GM18861 (cell line): ENCODE results near the gene EFCAB5.
A peak's percentile ranks its signal among the peaks of the same experiment; 100 is the strongest.
"Not testable (repeated sequence)": the region's sequence is repeated elsewhere in the genome, so short reads cannot be mapped to it uniquely, and the experiment has no call there.

Experiments used
- ATAC-seq: cut with Tn5 transposase; IDR thresholded peaks from one replicate; pipeline ENCODE4 v1.9.1; 2021; ENCODE audit not compliant: unreplicated experiment

Gene EFCAB5

GRCh38 chr17:29941334-29941733, at the start of gene EFCAB5:
Gene EFCAB5, plus strand, starts transcription at chr17:29941634. Its CDS starts 163 bp downstream, at chr17:29941797.
- no peak for ATAC-seq

DNA sequence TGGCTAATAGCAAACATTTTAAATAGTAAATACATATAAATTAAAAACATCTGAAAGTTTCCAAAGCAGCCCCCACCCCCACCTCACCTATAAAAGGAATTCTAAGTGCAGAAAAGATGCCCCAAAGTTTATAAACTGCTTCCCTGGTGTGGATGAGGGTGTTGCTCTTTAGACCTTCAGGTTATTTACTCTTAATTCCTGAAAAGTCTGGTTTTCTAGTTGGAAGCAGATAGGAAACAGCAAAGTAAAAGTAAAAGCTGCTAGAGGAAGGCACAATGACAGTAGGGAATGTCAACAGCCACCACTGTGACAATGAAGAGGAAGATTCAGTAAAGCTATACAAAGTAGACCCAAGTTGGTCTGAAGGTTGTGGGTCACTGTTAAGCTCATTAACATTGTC, 49.2 kb upstream of the EFCAB5 start:
- ATAC-seq: no peak

GRCh38 chr17:29897136-29897535, 44.3 kb upstream of the EFCAB5 start:
- not testable (repeated sequence) for ATAC-seq

GRCh38 chr17:29903471-29903870, 38.0 kb upstream of the EFCAB5 start:
- ATAC-seq: no peak

DNA sequence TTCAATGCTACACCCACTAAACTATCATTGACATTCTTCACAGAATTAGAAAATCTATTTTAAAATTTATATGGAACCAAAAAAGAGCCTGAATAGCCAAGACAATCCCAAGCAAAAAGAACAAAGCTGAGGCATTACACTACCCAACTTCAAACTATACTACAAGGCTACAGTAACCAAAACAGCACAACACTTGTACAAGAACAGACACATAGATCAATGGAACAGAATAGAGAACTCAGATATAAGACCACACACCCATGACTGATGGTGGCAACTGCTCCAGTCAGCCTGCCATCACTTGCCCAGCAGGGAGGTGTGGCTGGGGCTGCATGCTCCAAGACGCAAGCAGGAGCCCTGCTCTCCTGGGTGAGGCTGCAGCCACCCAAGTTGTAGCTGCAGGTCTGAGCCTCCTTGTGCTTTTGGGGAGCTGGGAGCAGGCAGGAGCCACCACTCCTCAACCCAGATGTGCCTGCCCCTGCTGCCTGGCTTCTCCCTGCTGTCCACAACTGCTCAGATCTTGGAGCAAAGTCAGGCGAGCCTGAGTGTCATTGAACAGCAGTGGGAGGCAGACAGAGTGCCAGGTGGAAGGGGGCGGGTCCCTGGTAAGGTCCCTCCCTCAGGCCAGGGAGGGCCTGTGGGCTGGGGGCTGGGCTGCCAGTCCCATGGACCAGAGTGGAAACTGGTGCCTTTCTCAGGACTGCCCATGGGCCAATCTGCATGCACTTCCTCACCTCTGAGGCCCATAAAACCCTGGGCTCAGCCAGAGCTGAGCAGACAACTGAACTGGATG, 36.2 kb upstream of the EFCAB5 start:
- no peak for ATAC-seq

- ATAC-seq: no peak
Measured at GRCh38 chr17:29905879-29906167, 35.6 kb upstream of the EFCAB5 start.

DNA sequence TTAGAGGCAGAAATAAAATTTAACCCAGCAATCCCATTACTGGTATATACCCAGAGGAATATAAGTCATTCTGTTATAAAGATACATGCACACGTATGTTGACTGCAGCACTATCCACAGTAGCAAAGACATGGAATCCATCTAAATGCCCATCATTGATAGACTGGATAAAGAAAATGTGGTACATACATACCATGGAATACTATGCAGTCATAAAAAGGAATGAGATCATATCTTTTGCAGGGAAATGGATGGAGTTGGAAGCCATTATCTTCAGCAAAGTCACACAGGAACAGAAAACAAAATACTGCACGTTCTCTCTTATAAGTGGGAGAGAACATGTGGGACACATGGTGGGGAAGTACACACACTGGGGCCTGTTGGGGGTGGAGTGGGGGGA, 34.5 kb upstream of the EFCAB5 start:
- ATAC-seq: no peak

- ATAC-seq: no peak
Measured at GRCh38 chr17:29909236-29910003, 32.0 kb upstream of the EFCAB5 start.

DNA sequence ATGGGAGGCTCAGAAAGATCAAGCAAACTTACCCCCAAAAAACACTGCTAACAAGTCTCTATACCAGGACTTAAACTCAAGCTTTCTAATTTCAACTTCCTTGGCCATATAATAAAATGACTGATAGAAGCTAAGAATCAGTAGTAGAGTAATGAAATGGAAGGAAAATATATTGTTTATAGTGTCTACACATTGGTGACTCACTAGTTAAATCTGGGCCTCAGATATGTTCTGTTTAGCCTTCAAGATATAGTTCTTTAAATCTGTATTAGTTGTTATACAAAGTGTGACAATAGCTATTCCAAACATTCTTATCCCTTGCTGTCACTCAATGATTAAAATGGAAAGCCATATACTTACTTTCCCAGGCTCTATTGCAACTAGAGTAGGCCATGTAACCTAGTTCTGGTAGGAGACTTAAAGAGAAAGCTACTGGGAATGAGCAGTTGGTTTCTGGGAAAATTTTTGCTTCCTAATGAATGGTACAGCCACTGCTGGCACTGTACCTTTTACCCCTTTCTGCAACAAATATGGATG, 29.7 kb upstream of the EFCAB5 start:
- no peak for ATAC-seq

GRCh38 chr17:29914819-29915537, 26.5 kb upstream of the EFCAB5 start:
- ATAC-seq: no peak

- no peak for ATAC-seq
Measured at GRCh38 chr17:29918016-29918415, 23.4 kb upstream of the EFCAB5 start.

- no peak for ATAC-seq
Measured at GRCh38 chr17:29918922-29919856, 22.2 kb upstream of the EFCAB5 start.

- no peak for ATAC-seq
Measured at GRCh38 chr17:29924786-29925185, 16.6 kb upstream of the EFCAB5 start.

GRCh38 chr17:29927546-29927945, 13.9 kb upstream of the EFCAB5 start:
- ATAC-seq: no peak

- ATAC-seq: no peak
Measured at GRCh38 chr17:29929006-29929532, 12.4 kb upstream of the EFCAB5 start.

DNA sequence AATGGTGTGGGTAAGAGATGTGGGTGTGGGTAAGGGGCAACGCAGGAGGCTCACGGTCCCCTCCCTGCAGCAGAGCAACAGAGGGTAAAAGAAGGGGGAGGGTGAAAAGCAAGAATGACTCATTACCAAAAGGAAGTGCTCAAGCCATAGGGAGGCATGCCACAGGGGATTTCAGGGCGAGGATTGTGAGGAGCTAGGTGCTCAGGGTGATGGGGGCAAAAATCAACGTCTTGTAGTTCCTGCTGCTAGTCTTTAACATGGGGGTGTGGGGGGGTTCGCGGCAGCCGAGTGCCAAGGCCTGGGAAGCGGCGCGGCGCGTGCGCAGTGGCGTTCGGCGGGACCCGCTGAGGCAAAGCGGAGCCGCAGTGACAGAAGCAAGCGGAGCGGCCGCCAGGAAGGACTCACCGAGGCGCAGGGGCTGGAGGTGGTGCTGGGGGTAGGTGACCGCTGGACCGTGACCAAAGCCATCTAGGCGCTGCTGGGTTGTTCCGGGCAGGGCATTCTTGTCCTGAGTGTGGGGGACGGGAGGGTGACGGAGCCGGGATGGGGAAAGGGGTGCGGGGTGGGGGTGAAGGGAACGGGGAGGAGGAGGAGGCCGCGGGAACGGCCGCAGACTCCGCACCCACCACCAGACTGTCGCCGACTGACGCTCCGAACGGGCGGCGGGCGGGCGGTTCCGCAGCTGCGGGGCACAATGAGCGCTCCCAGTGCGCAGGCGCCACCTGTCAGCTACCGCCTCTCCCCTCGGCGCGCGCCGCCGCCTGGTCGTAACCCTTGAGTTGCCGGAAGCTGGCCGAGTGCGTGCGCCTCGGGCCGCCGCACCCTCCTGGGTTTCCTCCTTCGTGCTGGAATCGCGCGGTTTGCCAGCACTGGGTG, 11.7 kb upstream of the EFCAB5 start, which contains the start of gene SSH2:
Gene SSH2, minus strand, starts transcription at position 696 of the 876 bp plus-strand sequence. Its CDS starts 228 bp downstream, at position 468.
- ATAC-seq: peak; percentile 38

GRCh38 chr17:29930409-29931010, 10.9 kb upstream of the EFCAB5 start:
- no peak for ATAC-seq

- ATAC-seq: peak; percentile 77
Measured at GRCh38 chr17:29931231-29931932, 10.1 kb upstream of the EFCAB5 start.
